Measurements from ENCODE around the gene SERGEF.

DNA sequence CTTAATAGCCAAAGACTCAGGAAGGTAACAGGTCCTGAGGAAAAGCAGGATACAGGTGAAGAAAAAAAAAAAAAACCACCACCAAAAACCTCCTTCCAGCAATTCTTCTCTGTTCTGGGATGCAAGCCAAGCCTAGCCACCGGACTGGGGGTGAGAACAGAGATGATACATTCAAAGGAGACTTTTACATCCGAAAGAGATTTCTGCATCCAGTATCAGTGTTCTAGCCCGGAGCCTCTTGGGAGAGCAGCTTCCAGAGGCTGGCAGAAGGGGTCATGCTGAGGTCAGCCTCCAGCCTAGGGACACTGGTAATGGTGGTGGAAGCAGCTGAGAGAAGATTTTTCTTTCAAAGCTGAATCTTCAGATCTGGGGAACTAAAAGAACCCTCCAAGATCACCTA, 202.1 kb downstream of the SERGEF start:
- no peak for TF ChIP-seq POLR2A (IDR thresholded peaks at IDR 0.05)
- TF ChIP-seq, protein P1, sequence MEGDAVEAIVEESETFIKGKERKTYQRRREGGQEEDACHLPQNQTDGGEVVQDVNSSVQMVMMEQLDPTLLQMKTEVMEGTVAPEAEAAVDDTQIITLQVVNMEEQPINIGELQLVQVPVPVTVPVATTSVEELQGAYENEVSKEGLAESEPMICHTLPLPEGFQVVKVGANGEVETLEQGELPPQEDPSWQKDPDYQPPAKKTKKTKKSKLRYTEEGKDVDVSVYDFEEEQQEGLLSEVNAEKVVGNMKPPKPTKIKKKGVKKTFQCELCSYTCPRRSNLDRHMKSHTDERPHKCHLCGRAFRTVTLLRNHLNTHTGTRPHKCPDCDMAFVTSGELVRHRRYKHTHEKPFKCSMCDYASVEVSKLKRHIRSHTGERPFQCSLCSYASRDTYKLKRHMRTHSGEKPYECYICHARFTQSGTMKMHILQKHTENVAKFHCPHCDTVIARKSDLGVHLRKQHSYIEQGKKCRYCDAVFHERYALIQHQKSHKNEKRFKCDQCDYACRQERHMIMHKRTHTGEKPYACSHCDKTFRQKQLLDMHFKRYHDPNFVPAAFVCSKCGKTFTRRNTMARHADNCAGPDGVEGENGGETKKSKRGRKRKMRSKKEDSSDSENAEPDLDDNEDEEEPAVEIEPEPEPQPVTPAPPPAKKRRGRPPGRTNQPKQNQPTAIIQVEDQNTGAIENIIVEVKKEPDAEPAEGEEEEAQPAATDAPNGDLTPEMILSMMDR (IDR thresholded peaks at IDR 0.05) = no peak
